GM12878 (cell line): ENCODE data around the gene NDUFS6. TPM values are rescaled to one million over a fixed set of nuclear protein-coding genes. Genes with fewer than 3 reads are reported as not detected.

Experiments used
- ATAC-seq: fragments of 200-7000 bp; cut with Tn5 transposase; 3 replicates; pipeline ENCODE4 v1.9.1; 2020; ENCODE audit warnings: mild to moderate bottlenecking, moderate library complexity
- BruUV-seq: library from RNA; stranded (reverse); fragments of 400-500 nt; replicated peaks from 2 replicates; lab custom pipeline; 2021; lab: Mats Ljungman, UMichigan
- CTCF ChIA-PET: fragments of 300-600 bp; sonication (Branson Sonifier 250); formaldehyde crosslinking; extraction: SDS; loops from one replicate; lab custom pipeline; 2021; ENCODE audit warnings: inconsistent platforms; lab: Yijun Ruan, JAX
- POLR2A ChIA-PET: fragments of 350-600 bp; formaldehyde crosslinking; extraction: SDS; loops from one replicate; lab custom pipeline; 2021; ENCODE audit warnings: inconsistent platforms; lab: Charles Lee
- RAD21 ChIA-PET: fragments of 300-600 bp; sonication (Branson Sonifier 250); formaldehyde crosslinking; loops from one replicate; lab custom pipeline; 2023; ENCODE audit warnings: antibody characterized with exemption; ENCODE audit not compliant: unreplicated experiment; lab: Charles Lee
- SMC1A ChIA-PET: fragments of 300-600 bp; sonication (Branson Sonifier 250); formaldehyde crosslinking; loops from one replicate; lab custom pipeline; 2023; ENCODE audit not compliant: unreplicated experiment, uncharacterized antibody; lab: Charles Lee
- DNase-seq: peaks from one replicate; pipeline ENCODE4 v3.0.0-alpha.2; 2011; ENCODE audit warnings: low read depth, low spot score
- FAIRE-seq: peaks from 3 replicates; lab custom pipeline; 2011; peaks lifted over from hg19 to GRCh38; lab: Jason Lieb, UNC
- H2AFZ ChIP-seq: 2 replicates; pipeline ENCODE4 v1.6.0; 2011; ENCODE audit warnings: low read depth, low read length, control low read depth; ENCODE audit not compliant: control insufficient read depth
- H3K27ac ChIP-seq: 2 replicates; pipeline ENCODE4 v1.5.1; 2011; ENCODE audit warnings: control low read depth; ENCODE audit not compliant: control insufficient read depth, insufficient read depth
- H3K27me3 ChIP-seq, 2 experiments: replicated peaks in 1 of 2; 2 replicates each; pipeline versions ENCODE4 v1.6.0 to v1.6.1; 2011; ENCODE audit warnings: low read length in 1 of 2; ENCODE audit not compliant: control insufficient read depth in 2 of 2, insufficient read depth in 2 of 2
- H3K36me3 ChIP-seq, 2 experiments: 2 replicates each; pipeline ENCODE4 v1.5.1; 2011; ENCODE audit warnings: low read length in 1 of 2; ENCODE audit not compliant: control insufficient read depth in 2 of 2, insufficient read depth in 2 of 2
- H3K4me1 ChIP-seq: 2 replicates; pipeline ENCODE4 v1.6.1; 2011; ENCODE audit warnings: mild to moderate bottlenecking, low read length, moderate library complexity, mixed read lengths; ENCODE audit not compliant: control insufficient read depth, insufficient read depth
- H3K4me2 ChIP-seq: 2 replicates; pipeline ENCODE4 v1.6.0; 2011; ENCODE audit warnings: control low read depth; ENCODE audit not compliant: control insufficient read depth, insufficient read depth
- H3K4me3 ChIP-seq: fragments of 200-600 bp; sonication (generic); 2 replicates; pipeline ENCODE4 v1.5.1; 2016
- H3K79me2 ChIP-seq: 2 replicates; pipeline ENCODE4 v1.6.0; 2011; ENCODE audit warnings: low read length; ENCODE audit not compliant: control insufficient read depth, insufficient read depth
- H3K9ac ChIP-seq: 2 replicates; pipeline ENCODE4 v1.8.0; 2011; ENCODE audit warnings: low read length, control low read depth, mixed read lengths; ENCODE audit not compliant: control insufficient read depth, insufficient read depth
- H3K9me3 ChIP-seq: replicated peaks from 3 replicates; pipeline ENCODE4 v1.5.1; 2011; ENCODE audit warnings: mild to moderate bottlenecking, low read length; ENCODE audit not compliant: control insufficient read depth, insufficient read depth
- H4K20me1 ChIP-seq: 2 replicates; pipeline ENCODE4 v1.6.0; 2011; ENCODE audit not compliant: control insufficient read depth, insufficient read depth
- BCL11A ChIP-seq: IDR thresholded peaks from 2 replicates; pipeline ENCODE4 v1.6.1; 2011; ENCODE audit warnings: low read depth, low read length
- CBX5 ChIP-seq: sonication (generic); IDR thresholded peaks from 2 replicates; pipeline ENCODE4 v1.6.1; 2016; ENCODE audit warnings: low read depth, moderate library complexity, mild to moderate bottlenecking, inconsistent platforms
- EGR1 ChIP-seq, 2 experiments: IDR thresholded peaks; 1 replicate in 1 of 2; 2 replicates in 1 of 2; pipeline ENCODE4 v1.6.1; 2011 to 2012; ENCODE audit warnings: low read depth in 2 of 2, low read length in 2 of 2, borderline replicate concordance in 1 of 2, mild to moderate bottlenecking in 1 of 2, moderate library complexity in 1 of 2
- ELK1 ChIP-seq: IDR thresholded peaks from 2 replicates; pipeline ENCODE4 v1.6.1; 2012; ENCODE audit warnings: low read depth, low read length, improper control_type of control experiment
- FOXM1 ChIP-seq: IDR thresholded peaks from 2 replicates; pipeline ENCODE4 v1.6.1; 2012; ENCODE audit warnings: low read depth, mild to moderate bottlenecking, inconsistent platforms, low read length, moderate library complexity
- JUNB ChIP-seq: IDR thresholded peaks from 2 replicates; pipeline ENCODE4 v1.6.1; 2016; ENCODE audit warnings: antibody characterized with exemption, mild to moderate bottlenecking
- NR2C1 ChIP-seq: fragments of 450-650 bp; IDR thresholded peaks from 2 replicates; pipeline ENCODE4 v1.6.1; 2017; ENCODE audit warnings: antibody characterized with exemption, mild to moderate bottlenecking, moderate library complexity
- TARDBP ChIP-seq: IDR thresholded peaks from 2 replicates; pipeline ENCODE4 v1.6.1; 2016; ENCODE audit warnings: borderline replicate concordance
- USF2 ChIP-seq: IDR thresholded peaks from 2 replicates; pipeline ENCODE4 v1.6.1; 2011; ENCODE audit warnings: low read depth, low read length, improper control_type of control experiment, borderline replicate concordance
- ZNF274 ChIP-seq: IDR thresholded peaks from one replicate; pipeline ENCODE4 v1.8.0; 2011; ENCODE audit not compliant: insufficient read length, insufficient read depth
- WGBS: methylation state at CpG from one replicate; pipeline ENCODE4 v1.1.6; 2016; ENCODE audit warnings: low lambda C conversion rate; ENCODE audit not compliant: insufficient replicate concordance, insufficient coverage; ENCODE audit errors: missing lambda C conversion rate; 5-methylcytosine and 5-hydroxymethylcytosine counted together
- in situ Hi-C: fragments of 300-500 bp; cut with MboI; formaldehyde crosslinking; loops from 9 replicates; pipeline ENCODE4 v1.14.3; 2018; ENCODE audit warnings: mixed read lengths
- intact Hi-C: fragments of 100-400 bp; cut with micrococcal nuclease; formaldehyde crosslinking; loops from one replicate; pipeline ENCODE4 v1.14.2; 2022; ENCODE audit not compliant: unreplicated experiment
- polyA plus RNA-seq, 11 experiments: library from polyadenylated mRNA; depleted of rRNA in 4 of 11; unstranded in 6 of 11; stranded (reverse) in 5 of 11; fragments of >200 nt; fragmentation: Nextera tagmentation in 4 of 11; fragmentation: Illumina TruSeq in 1 of 11; extraction: Ambion mirVana in 4 of 11; extraction: Trizol in 1 of 11; gene quantifications; 1 replicate in 1 of 11; 2 replicates in 10 of 11; pipeline versions ENCODE4 v1.2.1 to v1.2.3, GENCODE V29; 2011 to 2016; ENCODE audit warnings: inconsistent platforms in 2 of 11, missing spikeins in 2 of 11, low read depth in 1 of 11
- total RNA-seq, 4 experiments: library from RNA; depleted of rRNA in 3 of 4; stranded (reverse); fragments of >200 nt in 3 of 4; fragmentation: Illumina TruSeq in 1 of 4; extraction: Trizol in 1 of 4; gene quantifications; 2 replicates each; pipeline versions ENCODE4 v1.2.1 to v1.2.3, GENCODE V29; 2013 to 2021

NDUFS6 gene
- total and polyA plus RNA-seq, 10 of the 15 experiments (the other 5 are each of a cell fraction or from before 2014, with no cell fraction given) = 20.7 to 213 (median 58.3) TPM

- ChIA-PET CTCF (no interaction called here), RAD21 (no interaction called here)
- H3K27ac ChIP-seq = no peak overlapping the region
- in situ Hi-C loops = no loop called here
- DNase-seq (no peak), ATAC-seq (no peak)
- no peaks in the 10 kb centered on the region for H3K79me2 ChIP-seq
- H3K4me2 ChIP-seq = no peak overlapping the region
- H2AFZ ChIP-seq = no peak overlapping the region
- TF ChIP-seq TARDBP = no peak
- TF ChIP-seq ZNF274 = no peak
- no peak for TF ChIP-seq BCL11A
- TF ChIP-seq USF2 = no peak
- no peak for TF ChIP-seq CBX5
- TF ChIP-seq EGR1 (IDR thresholded peaks at IDR 0.05; ENCODE audit: borderline replicate concordance in 1 of 2, low read depth in 2 of 2, low read length in 2 of 2) = no peak
- no peak for TF ChIP-seq JUNB
- no peak for TF ChIP-seq NR2C1
- TF ChIP-seq ELK1 = no peak
- no peak for TF ChIP-seq FOXM1
- TF ChIP-seq, all 136 proteins: peak for 0
- Histone ChIP-seq H4K20me1 (no peaks in the 10 kb centered on the region), H3K9ac (no peak overlapping the region), H3K27me3 (no peaks in the 10 kb centered on the region; a peak in 1 of 4 replicates), H3K4me3 (no peak overlapping the region), H3K9me3 (no peaks in the 10 kb centered on the region), H3K36me3 (no peaks in the 10 kb centered on the region), H3K4me1 (no peaks in the 10 kb centered on the region)
- no peak for FAIRE-seq
- ChIA-PET SMC1A (no interaction called here), POLR2A (no interaction called here)
- BruUV-seq = no TSS peak
- intact Hi-C loops = no loop called here
- WGBS = 45% methylated on average over 22 of the region's 22 CpGs
These were observed 32.9 kb downstream of the NDUFS6 start for GRCh38 chr5:1834022-1834551.
